HCT116 (cell line): ENCODE measurements around the gene ACTL6B. TPM values are rescaled to one million over a fixed set of nuclear protein-coding genes. Genes with fewer than 3 reads are reported as not detected.

Experiments used
- ATAC-seq: fragments of 200-7000 bp; cut with Tn5 transposase; 2 replicates; pipeline ENCODE4 v1.9.1; 2020; ENCODE audit warnings: mild to moderate bottlenecking, moderate library complexity
- BruUV-seq: library from RNA; stranded (reverse); fragments of 400-500 nt; replicated peaks from 2 replicates; lab custom pipeline; 2021; lab: Mats Ljungman, UMichigan
- CTCF ChIA-PET: fragments of 300-600 bp; sonication (Branson Sonifier 250); formaldehyde crosslinking; loops from one replicate; lab custom pipeline; 2021; ENCODE audit warnings: antibody characterized with exemption; lab: Charles Lee
- POLR2A ChIA-PET: fragments of 300-600, 350-600 bp; sonication (Branson Sonifier 250); formaldehyde crosslinking; loops from one replicate; lab custom pipeline; 2021; ENCODE audit warnings: antibody characterized with exemption; lab: Charles Lee
- RAD21 ChIA-PET, 2 experiments: fragments of 300-600 bp; sonication (Branson Sonifier 250); formaldehyde crosslinking; loops; one replicate each; lab custom pipeline; 2023; ENCODE audit warnings: low total read pairs in 2 of 2; ENCODE audit not compliant: uncharacterized antibody in 2 of 2, unreplicated experiment in 2 of 2, low non-redundant PET in 1 of 2; lab: Charles Lee
- DNase-seq: peaks from one replicate; pipeline ENCODE4 v3.0.0-alpha.2; 2010; ENCODE audit warnings: low read depth, low spot score
- H2AFZ ChIP-seq: fragments of 200-600 bp; shearing (Covaris generic), sonication (generic); 2 replicates; pipeline ENCODE4 v1.6.1; 2017; ENCODE audit warnings: low read depth, mixed run types, mixed read lengths, antibody characterized with exemption, low read length; ENCODE audit not compliant: poor library complexity, severe bottlenecking
- H3K27ac ChIP-seq: 2 replicates; pipeline ENCODE4 v1.5.1; 2012; ENCODE audit warnings: low read depth, low read length
- H3K27me3 ChIP-seq: fragments of 200-600 bp; sonication (generic); 2 replicates; pipeline ENCODE4 v1.6.1; 2016; ENCODE audit warnings: mixed run types, low read length, mixed read lengths; ENCODE audit not compliant: insufficient read depth
- H3K36me3 ChIP-seq, 2 experiments: fragments of 200-500 bp in 1 of 2; fragments of 200-600 bp in 1 of 2; sonication (Bioruptor generic) in 1 of 2; sonication (generic) in 1 of 2; 2 replicates each; pipeline versions ENCODE4 v1.5.1 to v1.6.1; 2014 to 2016; ENCODE audit warnings: low read length in 2 of 2, inconsistent platforms in 1 of 2, mixed read lengths in 1 of 2, mixed run types in 1 of 2; ENCODE audit not compliant: insufficient read depth in 2 of 2, control insufficient read depth in 1 of 2
- H3K4me1 ChIP-seq, 2 experiments: fragments of 200-600 bp in 1 of 2; sonication (generic) in 1 of 2; 2 replicates each; pipeline versions ENCODE4 v1.5.1 to v1.6.1; 2012 to 2017; ENCODE audit warnings: low read length in 2 of 2, inconsistent platforms in 1 of 2, mild to moderate bottlenecking in 1 of 2, mixed read lengths in 1 of 2, mixed run types in 1 of 2, moderate library complexity in 1 of 2; ENCODE audit not compliant: insufficient read depth in 2 of 2, control insufficient read depth in 1 of 2
- H3K4me2 ChIP-seq: fragments of 200-600 bp; sonication (generic); 2 replicates; pipeline ENCODE4 v1.6.1; 2017; ENCODE audit warnings: mixed run types, low read length, mixed read lengths
- H3K4me3 ChIP-seq, 2 experiments: fragments of 200-600 bp in 1 of 2; sonication (generic) in 1 of 2; replicated peaks in 1 of 2; 2 replicates each; pipeline ENCODE4 v1.5.1; 2011 to 2016; ENCODE audit warnings: low read length in 2 of 2, control low read depth in 1 of 2, low read depth in 1 of 2, mild to moderate bottlenecking in 1 of 2, mixed read lengths in 1 of 2, mixed run types in 1 of 2
- H3K79me2 ChIP-seq: fragments of 200-600 bp; sonication (generic); 2 replicates; pipeline ENCODE4 v1.6.1; 2017; ENCODE audit warnings: mild to moderate bottlenecking, mixed run types, low read length, moderate library complexity, mixed read lengths; ENCODE audit not compliant: insufficient read depth
- H3K9ac ChIP-seq: fragments of 200-600 bp; sonication (generic); 2 replicates; pipeline ENCODE4 v1.6.1; 2016; ENCODE audit warnings: low read length, mixed read lengths
- H3K9me2 ChIP-seq: fragments of 200-600 bp; sonication (generic), shearing (Covaris generic); 2 replicates; pipeline ENCODE4 v1.6.1; 2017; ENCODE audit warnings: mixed run types, mild to moderate bottlenecking, moderate library complexity; ENCODE audit not compliant: insufficient read depth
- H3K9me3 ChIP-seq, 2 experiments: fragments of 200-500 bp in 1 of 2; fragments of 200-600 bp in 1 of 2; sonication (Bioruptor generic) in 1 of 2; sonication (generic) in 1 of 2; 2 replicates each; pipeline ENCODE4 v1.6.1; 2014 to 2017; ENCODE audit warnings: low read length in 2 of 2, mixed read lengths in 2 of 2, inconsistent platforms in 1 of 2, low read depth in 1 of 2, mild to moderate bottlenecking in 1 of 2, mixed run types in 1 of 2, moderate library complexity in 1 of 2; ENCODE audit not compliant: control insufficient read depth in 1 of 2, insufficient read depth in 1 of 2
- H4K20me1 ChIP-seq: fragments of 200-600 bp; sonication (generic), shearing (Covaris generic); 2 replicates; pipeline ENCODE4 v1.6.1; 2017; ENCODE audit warnings: mixed run types, mild to moderate bottlenecking, moderate library complexity; ENCODE audit not compliant: insufficient read depth
- CBX3 ChIP-seq: IDR thresholded peaks from 2 replicates; pipeline ENCODE4 v1.6.1; 2012; ENCODE audit warnings: low read depth
- CEBPB ChIP-seq: IDR thresholded peaks from 2 replicates; pipeline ENCODE4 v1.6.1; 2012; ENCODE audit warnings: low read depth
- EGR1 ChIP-seq: IDR thresholded peaks from 2 replicates; pipeline ENCODE4 v1.6.1; 2012; ENCODE audit warnings: low read depth
- ELF1 ChIP-seq: IDR thresholded peaks from 2 replicates; pipeline ENCODE4 v1.6.1; 2012; ENCODE audit warnings: low read depth, borderline replicate concordance
- EZH2 ChIP-seq: fragments of 200-600 bp; sonication (generic); IDR thresholded peaks from 2 replicates; pipeline ENCODE4 v1.6.1; 2017; ENCODE audit warnings: antibody characterized with exemption, mixed run types
- EZH2phosphoT487 ChIP-seq: fragments of 200-600 bp; IDR thresholded peaks from 2 replicates; pipeline ENCODE4 v1.6.1; 2018; ENCODE audit warnings: antibody characterized with exemption, borderline replicate concordance
- FOSL1 ChIP-seq: IDR thresholded peaks from 2 replicates; pipeline ENCODE4 v1.6.1; 2012; ENCODE audit warnings: low read depth
- JUND ChIP-seq: IDR thresholded peaks from 2 replicates; pipeline ENCODE4 v1.6.1; 2012
- POLR2AphosphoS5 ChIP-seq: IDR thresholded peaks from 2 replicates; pipeline ENCODE4 v1.6.1; 2011; ENCODE audit warnings: mild to moderate bottlenecking, low read depth, low read length, moderate library complexity
- SRF ChIP-seq: IDR thresholded peaks from 2 replicates; pipeline ENCODE4 v1.6.1; 2012; ENCODE audit warnings: low read depth
- TCF7L2 ChIP-seq: IDR thresholded peaks from 2 replicates; pipeline ENCODE4 v1.7.0; 2011; ENCODE audit warnings: borderline replicate concordance, inconsistent platforms; ENCODE audit not compliant: insufficient read depth, insufficient read length; ENCODE audit errors: extremely low read depth
- YY1 ChIP-seq: IDR thresholded peaks from 2 replicates; pipeline ENCODE4 v1.6.1; 2011; ENCODE audit warnings: low read length, low read depth, moderate library complexity, mild to moderate bottlenecking; ENCODE audit not compliant: insufficient replicate concordance; ENCODE audit errors: extremely low read depth
- ZBTB33 ChIP-seq: IDR thresholded peaks from 2 replicates; pipeline ENCODE4 v1.6.1; 2011; ENCODE audit warnings: mild to moderate bottlenecking, low read length, moderate library complexity; ENCODE audit not compliant: insufficient replicate concordance; ENCODE audit errors: extremely low read depth
- ZFX ChIP-seq: fragments of 450-650 bp; IDR thresholded peaks from 2 replicates; pipeline ENCODE4 v1.6.1; 2017
- intact Hi-C: fragments of 100-400 bp; cut with micrococcal nuclease; formaldehyde crosslinking; loops from 2 replicates; pipeline ENCODE4 v1.10.0; 2022
- total RNA-seq: library from RNA; stranded (reverse); gene quantifications from one replicate; pipeline ENCODE4 v1.2.1, GENCODE V29; 2021; ENCODE audit not compliant: unreplicated experiment
- TF ChIP-seq, protein P1 (sequence below): IDR thresholded peaks from 2 replicates; pipeline ENCODE4 v1.6.1; 2012
- TF ChIP-seq, protein P2 (sequence below): IDR thresholded peaks from 2 replicates; pipeline ENCODE4 v1.6.1; 2012; ENCODE audit warnings: low read depth

ACTL6B gene
- total RNA-seq, 1 experiment from 2014 or later = not detected

GRCh38 chr7:100623951-100624824 lies 32.1 kb downstream of the ACTL6B start:
- intact Hi-C loops = no loop called here
- no peaks in the 10 kb centered on the region for H3K27me3 ChIP-seq
- no peak overlapping the region for H3K9ac ChIP-seq
- ChIA-PET RAD21 (interaction anchor here in 1 of 2 experiments (0.7 kb wide), 1 partner anchor 37 kb away, joined by 3 read pairs; no protein-coding TSS in a partner anchor), POLR2A (no interaction called here), CTCF (interaction anchor here (2.0 kb wide), 1 partner anchor 8 kb away, joined by 7 read pairs; no protein-coding TSS in a partner anchor)
- DNase-seq = no peak
- no peaks in the 10 kb centered on the region for H3K36me3 ChIP-seq
- H3K9me2 ChIP-seq = no peaks in the 10 kb centered on the region
- no TSS peak for BruUV-seq
- peaks cover 5% of the 10 kb centered on the region; the same call in 1 of the 2 replicates for H3K79me2 ChIP-seq
- H3K4me2 ChIP-seq = no peak overlapping the region
- no peak for TF ChIP-seq EGR1
- no peak for TF ChIP-seq YY1
- TF ChIP-seq, protein P1, sequence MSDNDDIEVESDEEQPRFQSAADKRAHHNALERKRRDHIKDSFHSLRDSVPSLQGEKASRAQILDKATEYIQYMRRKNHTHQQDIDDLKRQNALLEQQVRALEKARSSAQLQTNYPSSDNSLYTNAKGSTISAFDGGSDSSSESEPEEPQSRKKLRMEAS = no peak
- no peak for TF ChIP-seq FOSL1
- no peak for TF ChIP-seq ELF1
- no peak for TF ChIP-seq EZH2phosphoT487
- no peak for TF ChIP-seq CBX3
- no peak for TF ChIP-seq TCF7L2
- TF ChIP-seq, protein P2, sequence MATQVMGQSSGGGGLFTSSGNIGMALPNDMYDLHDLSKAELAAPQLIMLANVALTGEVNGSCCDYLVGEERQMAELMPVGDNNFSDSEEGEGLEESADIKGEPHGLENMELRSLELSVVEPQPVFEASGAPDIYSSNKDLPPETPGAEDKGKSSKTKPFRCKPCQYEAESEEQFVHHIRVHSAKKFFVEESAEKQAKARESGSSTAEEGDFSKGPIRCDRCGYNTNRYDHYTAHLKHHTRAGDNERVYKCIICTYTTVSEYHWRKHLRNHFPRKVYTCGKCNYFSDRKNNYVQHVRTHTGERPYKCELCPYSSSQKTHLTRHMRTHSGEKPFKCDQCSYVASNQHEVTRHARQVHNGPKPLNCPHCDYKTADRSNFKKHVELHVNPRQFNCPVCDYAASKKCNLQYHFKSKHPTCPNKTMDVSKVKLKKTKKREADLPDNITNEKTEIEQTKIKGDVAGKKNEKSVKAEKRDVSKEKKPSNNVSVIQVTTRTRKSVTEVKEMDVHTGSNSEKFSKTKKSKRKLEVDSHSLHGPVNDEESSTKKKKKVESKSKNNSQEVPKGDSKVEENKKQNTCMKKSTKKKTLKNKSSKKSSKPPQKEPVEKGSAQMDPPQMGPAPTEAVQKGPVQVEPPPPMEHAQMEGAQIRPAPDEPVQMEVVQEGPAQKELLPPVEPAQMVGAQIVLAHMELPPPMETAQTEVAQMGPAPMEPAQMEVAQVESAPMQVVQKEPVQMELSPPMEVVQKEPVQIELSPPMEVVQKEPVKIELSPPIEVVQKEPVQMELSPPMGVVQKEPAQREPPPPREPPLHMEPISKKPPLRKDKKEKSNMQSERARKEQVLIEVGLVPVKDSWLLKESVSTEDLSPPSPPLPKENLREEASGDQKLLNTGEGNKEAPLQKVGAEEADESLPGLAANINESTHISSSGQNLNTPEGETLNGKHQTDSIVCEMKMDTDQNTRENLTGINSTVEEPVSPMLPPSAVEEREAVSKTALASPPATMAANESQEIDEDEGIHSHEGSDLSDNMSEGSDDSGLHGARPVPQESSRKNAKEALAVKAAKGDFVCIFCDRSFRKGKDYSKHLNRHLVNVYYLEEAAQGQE = no peak
- no peak for TF ChIP-seq POLR2AphosphoS5
- TF ChIP-seq EZH2 = no peak
- no peak for TF ChIP-seq SRF
- no peak for TF ChIP-seq ZFX
- no peak for TF ChIP-seq ZBTB33
- TF ChIP-seq CEBPB = no peak
- TF ChIP-seq JUND = no peak
- no peak overlapping the region for H2AFZ ChIP-seq
- no peaks in the 10 kb centered on the region for H4K20me1 ChIP-seq
- peaks cover 0 to 17% of the 10 kb centered on the region in 2 experiments; a peak in 3 of 4 replicates for H3K4me1 ChIP-seq
- H3K4me3 ChIP-seq = no peak overlapping the region
- ATAC-seq = no peak
- H3K9me3 ChIP-seq = no peaks in the 10 kb centered on the region
- H3K27ac ChIP-seq = no peak overlapping the region
